Fibroblast of lung (primary cell): ENCODE data around the gene PARK7. TPM values are rescaled to one million over a fixed set of nuclear protein-coding genes. Genes with fewer than 3 reads are reported as not detected.

Source experiments
- DNase-seq, 2 donors: peaks; one replicate each; pipeline versions ENCODE4 v3.0.0 to v3.0.0-alpha.2; 2010; ENCODE audit warnings: low read depth in 2 of 2
- H2AFZ ChIP-seq: 2 replicates; pipeline ENCODE4 v1.5.1; 2012; ENCODE audit warnings: low read length, control low read depth, inconsistent platforms
- H3K27ac ChIP-seq: 2 replicates; pipeline ENCODE4 v1.5.1; 2011; ENCODE audit warnings: low read length, control low read depth; ENCODE audit not compliant: insufficient read depth
- H3K27me3 ChIP-seq: 2 replicates; pipeline ENCODE4 v1.5.1; 2011; ENCODE audit warnings: mild to moderate bottlenecking, low read length; ENCODE audit not compliant: control insufficient read depth, insufficient read depth
- H3K36me3 ChIP-seq: 2 replicates; pipeline ENCODE4 v1.5.1; 2011; ENCODE audit warnings: low read length; ENCODE audit not compliant: control insufficient read depth, insufficient read depth
- H3K4me1 ChIP-seq: 2 replicates; pipeline ENCODE4 v1.5.1; 2011; ENCODE audit warnings: low read length; ENCODE audit not compliant: control insufficient read depth, insufficient read depth; ENCODE audit errors: extremely low read depth
- H3K4me2 ChIP-seq: 2 replicates; pipeline ENCODE4 v1.5.1; 2011; ENCODE audit warnings: low read length, control low read depth; ENCODE audit not compliant: insufficient read depth; ENCODE audit errors: extremely low read depth
- H3K4me3 ChIP-seq, 4 experiments: fragments of 200-600 bp in 1 of 4; sonication (generic) in 1 of 4; replicated peaks in 1 of 4; 2 replicates each; pipeline ENCODE4 v1.5.1; 2011 to 2016; ENCODE audit warnings: low read length in 4 of 4, low read depth in 3 of 4, mild to moderate bottlenecking in 3 of 4, control low read depth in 2 of 4, inconsistent platforms in 1 of 4, mixed read lengths in 1 of 4; ENCODE audit not compliant: insufficient read depth in 1 of 4; ENCODE audit errors: control extremely low read depth in 1 of 4
- H3K79me2 ChIP-seq: 2 replicates; pipeline ENCODE4 v1.5.1; 2012; ENCODE audit warnings: mild to moderate bottlenecking, low read length, inconsistent platforms; ENCODE audit not compliant: control insufficient read depth, insufficient read depth
- H3K9ac ChIP-seq: 2 replicates; pipeline ENCODE4 v1.5.1; 2011; ENCODE audit warnings: mild to moderate bottlenecking, low read length, control low read depth; ENCODE audit not compliant: insufficient read depth
- H3K9me3 ChIP-seq: 2 replicates; pipeline ENCODE4 v1.5.1; 2012; ENCODE audit warnings: low read depth, low read length; ENCODE audit not compliant: control insufficient read depth, insufficient read depth
- H4K20me1 ChIP-seq: 2 replicates; pipeline ENCODE4 v1.5.1; 2011; ENCODE audit warnings: low read length; ENCODE audit not compliant: control insufficient read depth, insufficient read depth; ENCODE audit errors: extremely low read depth
- CTCF ChIP-seq, 2 donors: IDR thresholded peaks in 1 of 2; conservative IDR thresholded peaks in 1 of 2; 1 replicate in 1 of 2; 2 replicates in 1 of 2; pipeline ENCODE4 v1.5.1; 2011 to 2012; ENCODE audit warnings: low read length in 2 of 2, control low read depth in 1 of 2, inconsistent platforms in 1 of 2, low read depth in 1 of 2, mild to moderate bottlenecking in 1 of 2
- EZH2 ChIP-seq: IDR thresholded peaks from 2 replicates; pipeline ENCODE4 v1.5.1; 2012; ENCODE audit warnings: low read length, control low read depth, mild to moderate bottlenecking; ENCODE audit errors: missing control alignments
- polyA minus RNA-seq: library from RNA; depleted of rRNA, polyadenylated mRNA; stranded (reverse); fragments of >200 nt; gene quantifications from 2 replicates; pipeline ENCODE4 v1.2.3, GENCODE V29; 2011; ENCODE audit warnings: low replicate concordance
- polyA plus RNA-seq, 2 donors: library from polyadenylated mRNA; depleted of rRNA in 1 of 2; stranded (reverse) in 1 of 2; unstranded in 1 of 2; fragments of >200 nt; gene quantifications; 2 replicates each; pipeline ENCODE4 v1.2.1, GENCODE V29; 2011 to 2012; ENCODE audit warnings: missing spikeins in 1 of 2
- total RNA-seq: library from RNA; depleted of rRNA; stranded (reverse); fragments of >200 nt; gene quantifications from 2 replicates; pipeline ENCODE4 v1.2.1, GENCODE V29; 2014

Gene PARK7
- total RNA-seq (251 and 264 TPM in 2 replicates), polyA plus RNA-seq (513 and 651 TPM in 2 replicates), polyA minus RNA-seq (22.8 and 26.5 TPM in 2 replicates)
- 461 and 544 TPM in 2 replicates for polyA plus RNA-seq (2012)

- Histone ChIP-seq H3K27ac (peak within 1 kb of the TSS; percentile 89), H3K9ac (peak within 1 kb of the TSS; percentile 92), H3K79me2 (peaks cover 34% of the 10 kb centered on the region)
Observed at GRCh38 chr1:7961216-7962013, at the start of gene PARK7. Gene PARK7, plus strand, starts transcription at chr1:7961711. Its CDS starts 1,075 bp downstream, at chr1:7962786.

GRCh38 chr1:7912145-7912544 is 49.4 kb upstream of the PARK7 start:
- Histone ChIP-seq H3K36me3 (no peaks in the 10 kb centered on the region), H3K4me1 (no peaks in the 10 kb centered on the region), H3K79me2 (no peaks in the 10 kb centered on the region), H3K9me3 (no peaks in the 10 kb centered on the region), H4K20me1 (no peaks in the 10 kb centered on the region), H3K9ac (no peak overlapping the region), H3K27me3 (peaks cover 5% of the 10 kb centered on the region), H3K4me3 (no peak overlapping the region), H3K27ac (no peak overlapping the region), H2AFZ (no peak overlapping the region), H3K4me2 (no peak overlapping the region)
- no peak for TF ChIP-seq EZH2
- no peak for TF ChIP-seq CTCF (conservative IDR thresholded peaks at IDR 0.05 in 1 of 2, IDR thresholded peaks at IDR 0.05 in 1 of 2; ENCODE audit: low read depth in 1 of 2, low read length in 2 of 2)
- no peak for DNase-seq

More at GRCh38 chr1:7961216-7962013, at the start of gene PARK7:
- no peaks in the 10 kb centered on the region for H4K20me1 ChIP-seq
- peaks cover 9% of the 10 kb centered on the region for H3K36me3 ChIP-seq
- peak within 1 kb of the TSS; percentile 95 for H3K4me2 ChIP-seq
- no peaks in the 10 kb centered on the region for H3K9me3 ChIP-seq
- TF ChIP-seq CTCF (conservative IDR thresholded peaks at IDR 0.05 in 1 of 2, IDR thresholded peaks at IDR 0.05 in 1 of 2; ENCODE audit: low read depth in 1 of 2, low read length in 2 of 2) (peak; percentile 39 to 56), EZH2 (no peak)
- no peaks in the 10 kb centered on the region for H3K27me3 ChIP-seq
- H3K4me1 ChIP-seq, result peaks cover 2% of the 10 kb centered on the region
- peak; percentile 99 for DNase-seq
- peak within 1 kb of the TSS; percentile 71 to 96 (median 90) for H3K4me3 ChIP-seq
- peak within 1 kb of the TSS; percentile 58 for H2AFZ ChIP-seq

GRCh38 chr1:7912743-7913557 is 48.6 kb upstream of the PARK7 start:
- Histone ChIP-seq H3K4me3 (no peak overlapping the region), H4K20me1 (no peaks in the 10 kb centered on the region), H2AFZ (no peak overlapping the region), H3K9me3 (no peaks in the 10 kb centered on the region), H3K4me2 (no peak overlapping the region), H3K36me3 (no peaks in the 10 kb centered on the region), H3K79me2 (no peaks in the 10 kb centered on the region), H3K27ac (no peak overlapping the region), H3K27me3 (peaks cover 5% of the 10 kb centered on the region), H3K4me1 (no peaks in the 10 kb centered on the region), H3K9ac (no peak overlapping the region)
- TF ChIP-seq CTCF (conservative IDR thresholded peaks at IDR 0.05 in 1 of 2, IDR thresholded peaks at IDR 0.05 in 1 of 2; ENCODE audit: low read depth in 1 of 2, low read length in 2 of 2) (no peak), EZH2 (no peak)
- DNase-seq, result no peak
